ENCODE measurements around the gene LRRC39. TPM values are rescaled to one million over a fixed set of nuclear protein-coding genes. Genes with fewer than 3 reads are reported as not detected.

The LRRC39 gene
- total RNA-seq, 1 donor from 2014 or later = 0.54 TPM

- no peak overlapping the region for H3K9ac ChIP-seq
- no peaks in the 10 kb centered on the region for H3F3A ChIP-seq (ENCODE audit: low read depth)
- H3K4me3 ChIP-seq = no peak overlapping the region
- peaks cover 96% of the 10 kb centered on the region for H3K79me2 ChIP-seq (ENCODE audit: low read depth)
- Mint-ChIP-seq H3K27ac (no peak overlapping the region), H3K4me1 (peaks cover 27% of the 10 kb centered on the region), H3K4me3 (no peak overlapping the region), H3K27me3 (ENCODE audit: insufficient read depth, low read depth) (no peaks in the 10 kb centered on the region), H3K36me3 (peaks cover 7% of the 10 kb centered on the region), H3K9me3 (no peaks in the 10 kb centered on the region)
- H3K27ac ChIP-seq = no peak overlapping the region
- H3K27me3 ChIP-seq = no peaks in the 10 kb centered on the region
- H3K4me2 ChIP-seq = no peak overlapping the region
- no peaks in the 10 kb centered on the region for H3K9me3 ChIP-seq (ENCODE audit: low read depth)
- TF ChIP-seq CTCF (IDR thresholded peaks at IDR 0.05) (no peak), EZH2 (IDR thresholded peaks at IDR 0.05) (no peak), EZH2phosphoT487 (IDR thresholded peaks at IDR 0.05) (no peak)
- peaks cover 19% of the 10 kb centered on the region for H3K4me1 ChIP-seq
- no peak overlapping the region for H2AFZ ChIP-seq (replicated peaks)
- H3K36me3 ChIP-seq = no peaks in the 10 kb centered on the region
- no peak for DNase-seq (ENCODE audit: low spot score)
- no peaks in the 10 kb centered on the region for H4K20me1 ChIP-seq (ENCODE audit: low read depth)
These were observed 47.4 kb downstream of the LRRC39 start for GRCh38 chr1:100130552-100131077.

GRCh38 chr1:100127226-100127625, 50.8 kb downstream of the LRRC39 start:
- peaks cover 10% of the 10 kb centered on the region for H3K4me1 ChIP-seq
- no peak overlapping the region for H3K9ac ChIP-seq
- no peaks in the 10 kb centered on the region for H4K20me1 ChIP-seq (ENCODE audit: low read depth)
- H3K9me3 ChIP-seq (ENCODE audit: low read depth) = no peaks in the 10 kb centered on the region
- no peak overlapping the region for H3K4me2 ChIP-seq
- Mint-ChIP-seq H3K4me3 (no peak overlapping the region), H3K4me1 (peaks cover 9% of the 10 kb centered on the region), H3K27ac (no peak overlapping the region), H3K36me3 (peaks cover 8% of the 10 kb centered on the region), H3K27me3 (ENCODE audit: insufficient read depth, low read depth) (no peaks in the 10 kb centered on the region), H3K9me3 (no peaks in the 10 kb centered on the region)
- H3F3A ChIP-seq (ENCODE audit: low read depth) = no peaks in the 10 kb centered on the region
- H3K27me3 ChIP-seq = no peaks in the 10 kb centered on the region
- no peak for TF ChIP-seq CTCF (IDR thresholded peaks at IDR 0.05)
- TF ChIP-seq EZH2 (IDR thresholded peaks at IDR 0.05) = no peak
- TF ChIP-seq EZH2phosphoT487 (IDR thresholded peaks at IDR 0.05) = no peak
- H3K27ac ChIP-seq = no peak overlapping the region
- no peak overlapping the region for H3K4me3 ChIP-seq
- no peak overlapping the region for H2AFZ ChIP-seq (replicated peaks)
- peaks cover 74% of the 10 kb centered on the region for H3K79me2 ChIP-seq (ENCODE audit: low read depth)
- DNase-seq (ENCODE audit: low spot score) = no peak
- H3K36me3 ChIP-seq = no peaks in the 10 kb centered on the region

- Mint-ChIP-seq H3K4me1 (no peaks in the 10 kb centered on the region), H3K27me3 (ENCODE audit: insufficient read depth, low read depth) (no peaks in the 10 kb centered on the region), H3K36me3 (peaks cover 12% of the 10 kb centered on the region), H3K27ac (no peak overlapping the region), H3K4me3 (no peak overlapping the region), H3K9me3 (no peaks in the 10 kb centered on the region)
- Histone ChIP-seq H3K36me3 (peaks cover 7% of the 10 kb centered on the region), H3K27ac (no peak overlapping the region), H3K27me3 (no peaks in the 10 kb centered on the region), H3K4me1 (no peaks in the 10 kb centered on the region), H3K4me3 (no peak overlapping the region), H3K79me2 (ENCODE audit: low read depth) (peaks cover 23% of the 10 kb centered on the region), H3K9ac (no peak overlapping the region), H3K4me2 (no peak overlapping the region), H3F3A (ENCODE audit: low read depth) (no peaks in the 10 kb centered on the region), H4K20me1 (ENCODE audit: low read depth) (no peaks in the 10 kb centered on the region), H2AFZ (replicated peaks) (no peak overlapping the region), H3K9me3 (ENCODE audit: low read depth) (no peaks in the 10 kb centered on the region)
- DNase-seq (ENCODE audit: low spot score) = no peak
- TF ChIP-seq EZH2phosphoT487 (IDR thresholded peaks at IDR 0.05) (no peak), EZH2 (IDR thresholded peaks at IDR 0.05) (no peak), CTCF (IDR thresholded peaks at IDR 0.05) (no peak)
These were observed 55.9 kb downstream of the LRRC39 start for GRCh38 chr1:100122177-100122576.
